Left renal pelvis (tissue), 4 donors: ENCODE data around the gene ITGA1. TPM values are rescaled to one million over a fixed set of nuclear protein-coding genes. Genes with fewer than 3 reads are reported as not detected.
"Not testable (repeated sequence)": the region's sequence is repeated elsewhere in the genome, so short reads cannot be mapped to it uniquely, and the experiment has no call there.

Experiments
- DNase-seq, 4 donors: peaks; one replicate each; pipeline ENCODE4 v3.0.0-alpha.2; 2013; ENCODE audit warnings: low read depth in 4 of 4, low spot score in 3 of 4
- polyA plus RNA-seq, 4 donors: library from polyadenylated mRNA; unstranded; fragments of 120-200 nt; gene quantifications; one replicate each; pipeline ENCODE4 v1.2.1, GENCODE V29; 2013; ENCODE audit not compliant: insufficient read length in 4 of 4

Gene ITGA1
- polyA plus RNA-seq, 4 donors: 49.2 to 65.2 (median 58.1) TPM

DNA sequence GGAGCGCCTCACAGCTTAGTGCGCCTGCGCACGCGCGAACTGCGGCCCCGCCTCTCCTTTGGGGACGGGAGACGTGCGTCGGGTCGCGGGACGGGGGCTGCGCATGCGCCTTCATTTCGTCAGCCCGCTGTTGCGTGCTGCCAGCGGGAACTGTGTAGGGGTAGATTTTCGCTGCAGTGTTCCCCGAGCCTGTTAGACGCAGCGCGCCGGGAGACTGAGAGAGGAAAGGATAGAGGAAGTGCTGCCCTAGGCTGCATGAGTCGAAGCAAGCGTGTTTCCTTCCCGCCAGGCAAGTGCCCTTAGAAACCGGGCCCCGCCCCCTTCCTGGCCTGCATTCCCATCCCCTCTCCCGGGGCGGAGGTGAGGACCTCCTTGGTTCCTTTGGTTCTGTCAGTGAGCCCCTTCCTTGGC is 12.3 kb downstream of the ITGA1 start:
- peak; percentile 87 to 92 (median 88) for DNase-seq

DNA sequence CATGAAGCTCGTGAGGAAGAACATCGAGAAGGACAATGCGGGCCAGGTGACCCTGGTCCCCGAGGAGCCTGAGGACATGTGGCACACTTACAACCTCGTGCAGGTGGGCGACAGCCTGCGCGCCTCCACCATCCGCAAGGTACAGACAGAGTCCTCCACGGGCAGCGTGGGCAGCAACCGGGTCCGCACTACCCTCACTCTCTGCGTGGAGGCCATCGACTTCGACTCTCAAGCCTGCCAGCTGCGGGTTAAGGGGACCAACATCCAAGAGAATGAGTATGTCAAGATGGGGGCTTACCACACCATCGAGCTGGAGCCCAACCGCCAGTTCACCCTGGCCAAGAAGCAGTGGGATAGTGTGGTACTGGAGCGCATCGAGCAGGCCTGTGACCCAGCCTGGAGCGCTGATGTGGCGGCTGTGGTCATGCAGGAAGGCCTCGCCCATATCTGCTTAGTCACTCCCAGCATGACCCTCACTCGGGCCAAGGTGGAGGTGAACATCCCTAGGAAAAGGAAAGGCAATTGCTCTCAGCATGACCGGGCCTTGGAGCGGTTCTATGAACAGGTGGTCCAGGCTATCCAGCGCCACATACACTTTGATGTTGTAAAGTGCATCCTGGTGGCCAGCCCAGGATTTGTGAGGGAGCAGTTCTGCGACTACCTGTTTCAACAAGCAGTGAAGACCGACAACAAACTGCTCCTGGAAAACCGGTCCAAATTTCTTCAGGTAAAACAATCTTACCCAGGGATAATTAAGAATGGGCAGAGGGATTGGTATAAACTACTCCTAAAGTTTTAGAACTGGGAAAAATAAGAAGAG is 12.9 kb downstream of the ITGA1 start:
- DNase-seq: no peak

DNA sequence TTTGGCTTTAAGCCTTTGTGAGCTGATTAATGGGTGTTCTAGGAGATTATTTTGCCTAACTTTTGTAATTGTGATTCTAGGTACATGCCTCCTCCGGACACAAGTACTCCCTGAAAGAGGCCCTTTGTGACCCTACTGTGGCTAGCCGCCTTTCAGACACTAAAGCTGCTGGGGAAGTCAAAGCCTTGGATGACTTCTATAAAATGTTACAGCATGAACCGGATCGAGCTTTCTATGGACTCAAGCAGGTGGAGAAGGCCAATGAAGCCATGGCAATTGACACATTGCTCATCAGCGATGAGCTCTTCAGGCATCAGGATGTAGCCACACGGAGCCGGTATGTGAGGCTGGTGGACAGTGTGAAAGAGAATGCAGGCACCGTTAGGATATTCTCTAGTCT is 13.6 kb downstream of the ITGA1 start:
- DNase-seq: no peak

DNA sequence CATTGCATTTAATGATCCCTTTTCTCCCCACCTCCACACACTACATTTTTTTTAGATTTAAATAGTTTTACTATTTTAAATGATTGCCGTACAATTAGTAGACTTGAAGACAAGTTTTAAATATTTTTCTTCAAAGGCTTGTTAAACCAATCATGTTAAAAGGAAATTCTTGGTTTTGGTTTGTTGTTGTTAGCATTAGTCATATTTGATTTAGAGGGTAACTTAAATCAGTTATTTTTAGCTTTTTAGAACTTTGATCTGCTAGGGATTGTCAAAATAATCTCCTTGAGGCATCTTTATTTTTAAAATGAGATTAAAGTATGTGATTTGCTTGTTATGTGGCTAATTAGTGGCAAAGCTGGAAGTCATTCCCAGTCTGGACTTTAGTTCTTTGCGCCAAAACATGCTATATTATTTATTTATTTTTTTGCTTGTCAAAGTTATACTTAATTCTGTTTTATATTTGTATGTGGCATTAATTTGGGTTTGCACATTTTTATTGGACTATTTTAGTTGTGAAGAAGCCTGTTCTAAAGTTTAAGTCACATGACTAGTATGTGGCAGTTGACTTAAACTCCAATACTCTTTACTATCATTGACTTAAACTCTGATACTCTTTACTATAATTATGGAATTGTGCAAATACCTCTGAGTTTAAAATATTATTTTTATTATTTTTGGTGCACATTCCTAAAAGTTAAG is 14.7 kb downstream of the ITGA1 start:
- no peak for DNase-seq

- no peak for DNase-seq
Observed at GRCh38 chr5:52802974-52803336, 15.2 kb downstream of the ITGA1 start.

DNA sequence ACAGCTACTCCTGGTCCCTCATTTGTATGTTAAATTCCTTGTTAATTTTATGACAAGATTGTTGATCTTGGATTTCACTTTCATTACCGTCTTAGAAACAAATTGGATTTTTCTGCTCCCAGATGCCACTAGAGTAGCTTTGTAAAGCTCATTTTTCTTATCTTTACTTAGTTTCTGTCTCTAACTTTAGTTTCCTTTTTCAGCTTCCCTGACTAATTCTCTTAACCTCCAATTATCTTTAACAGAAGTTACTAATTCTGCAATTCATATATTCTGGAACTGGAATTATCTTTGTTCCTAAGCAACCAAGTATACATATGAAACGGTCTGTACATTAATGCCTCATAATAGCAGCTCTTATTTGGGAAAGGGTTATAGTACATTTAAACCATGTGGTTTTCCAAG is 16.7 kb downstream of the ITGA1 start:
- no peak for DNase-seq

DNA sequence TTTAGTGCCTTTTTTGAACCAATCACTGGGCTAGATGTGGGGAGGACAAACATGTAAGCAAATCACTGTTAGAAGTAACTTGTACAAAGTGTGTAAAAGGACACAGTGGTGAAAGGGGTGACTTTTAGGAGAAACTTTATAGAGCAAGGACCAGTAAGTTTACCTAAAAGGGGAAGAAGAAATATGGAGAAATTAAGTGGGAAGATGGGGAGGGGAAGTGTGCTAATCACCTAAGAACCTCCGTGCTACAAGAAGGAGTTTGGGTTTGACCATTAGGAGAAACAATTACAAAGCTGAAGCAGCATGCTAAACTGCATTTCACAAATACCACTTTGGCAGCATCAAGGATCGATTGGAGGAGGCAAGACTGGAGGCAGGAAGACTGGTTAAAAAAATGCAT is 17.3 kb downstream of the ITGA1 start:
- no peak for DNase-seq

GRCh38 chr5:52805615-52806014 is 17.9 kb downstream of the ITGA1 start:
- DNase-seq: no peak

DNA sequence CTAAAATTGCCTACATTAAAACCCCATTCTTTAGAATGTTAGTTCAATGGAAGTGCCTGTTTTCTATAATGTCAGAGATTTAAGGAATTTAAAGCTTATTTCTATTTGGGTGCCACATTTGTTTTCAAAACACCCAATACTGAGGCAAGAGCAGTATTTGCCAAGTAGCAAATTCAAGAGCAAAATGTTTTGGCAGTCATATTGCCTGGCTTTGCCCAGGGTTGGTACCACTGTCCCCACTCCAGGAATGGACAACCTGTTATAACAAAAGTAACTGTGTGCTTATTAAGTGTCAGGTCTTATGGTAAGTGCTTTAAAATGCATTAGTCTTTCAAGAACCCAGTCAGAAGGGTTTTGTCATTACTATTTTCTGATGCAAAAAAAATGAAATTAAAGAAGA is 19.3 kb downstream of the ITGA1 start:
- DNase-seq: no peak

GRCh38 chr5:52807723-52808122 is 20.0 kb downstream of the ITGA1 start:
- DNase-seq: no peak

DNA sequence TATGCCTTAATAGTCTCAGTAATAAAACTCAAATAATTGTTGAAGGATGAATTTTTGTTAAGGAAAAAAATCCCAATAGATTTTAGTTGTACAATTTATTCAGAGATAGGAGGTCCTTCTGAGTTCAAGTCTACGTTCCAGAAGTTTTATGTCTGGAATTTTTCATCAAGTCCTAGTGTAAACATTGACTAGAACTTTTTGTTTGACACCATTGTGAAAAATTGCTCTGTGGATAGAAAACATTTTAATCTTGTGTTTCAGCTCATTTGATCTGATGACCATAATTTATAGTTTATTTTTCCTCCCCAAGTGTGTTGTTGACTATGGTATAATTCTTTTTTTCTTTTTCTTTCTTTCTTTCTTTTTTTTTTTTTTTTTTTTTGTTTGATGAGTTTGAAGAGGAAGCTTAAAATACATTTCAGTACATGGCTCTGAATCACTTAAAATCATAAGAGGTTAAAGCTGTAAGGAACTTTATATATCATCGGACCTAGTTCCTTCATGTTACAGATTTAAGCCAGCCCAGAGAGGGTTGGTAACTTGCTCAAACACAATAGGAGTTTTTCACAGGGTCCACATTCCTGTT is 20.7 kb downstream of the ITGA1 start:
- DNase-seq: peak in 1 of 4 donors; percentile 45

DNA sequence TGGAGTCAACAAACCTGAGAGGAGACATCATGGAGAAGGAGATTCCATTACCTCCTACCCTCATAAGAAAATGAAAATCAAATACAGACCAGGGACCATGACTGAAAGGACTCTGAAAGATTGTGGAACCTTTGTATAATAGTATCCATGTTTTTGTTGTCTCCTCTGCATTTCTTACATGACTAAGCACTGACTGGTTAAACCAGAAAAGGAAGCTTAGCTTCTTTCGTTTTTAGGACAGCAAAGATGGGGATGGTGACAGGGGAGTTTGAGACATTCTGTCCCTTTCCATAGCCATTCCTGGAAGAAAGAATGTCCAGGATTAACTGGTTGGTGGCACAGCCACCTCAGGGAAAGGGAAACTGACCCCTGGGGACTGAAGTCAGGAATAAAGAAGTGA is 22.2 kb downstream of the ITGA1 start:
- DNase-seq: no peak

DNA sequence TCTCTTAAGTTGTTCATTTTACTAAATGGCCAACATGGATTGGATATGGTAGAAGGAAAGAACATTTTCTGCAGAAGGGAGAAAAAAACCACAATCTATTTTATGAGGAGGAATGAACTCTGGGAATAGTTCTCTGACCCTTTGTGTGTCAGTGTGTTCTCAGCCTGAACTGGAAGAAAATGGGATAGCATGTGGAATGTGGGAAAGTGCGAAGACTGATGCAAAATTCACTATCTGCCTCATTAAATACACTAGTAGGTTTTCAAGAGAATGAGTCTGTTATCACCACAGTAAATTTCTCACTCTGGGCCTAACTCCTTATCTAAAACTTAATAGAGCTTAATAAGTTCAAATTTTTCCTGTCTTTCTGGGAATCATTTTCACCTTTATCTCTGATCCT is 22.7 kb downstream of the ITGA1 start:
- DNase-seq: no peak

DNA sequence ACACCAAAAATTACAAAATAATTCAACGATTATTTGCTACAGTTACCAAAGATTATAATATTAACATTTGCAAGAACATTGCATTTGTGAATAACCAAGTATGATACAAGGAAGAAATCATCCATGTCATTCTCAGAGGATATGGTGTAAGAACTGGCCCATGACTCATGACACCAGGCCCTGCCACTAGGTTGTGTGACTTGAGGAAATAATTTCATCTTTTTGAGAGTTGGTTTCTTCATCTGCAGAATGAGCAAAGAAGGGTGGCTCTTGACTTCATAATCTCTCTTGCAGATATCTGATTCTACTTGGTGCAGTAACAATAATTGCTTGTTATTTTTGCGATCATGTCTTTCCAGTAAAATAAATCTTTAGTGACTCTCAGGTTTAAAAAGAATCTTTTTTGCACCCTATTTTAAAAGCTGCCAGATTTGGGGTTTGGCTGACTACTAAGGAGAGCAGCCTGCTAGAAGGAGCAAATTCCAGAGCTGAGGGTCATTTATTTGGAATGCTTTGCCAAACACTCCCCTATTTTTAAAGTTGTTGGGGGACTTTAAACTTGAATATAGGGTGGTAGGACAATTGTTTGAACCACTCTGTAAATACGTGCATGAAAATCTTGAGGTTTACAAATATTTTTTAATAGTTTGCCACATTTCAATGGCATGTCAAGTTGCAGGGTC is 23.5 kb downstream of the ITGA1 start:
- no peak for DNase-seq

- no peak for DNase-seq
Observed at GRCh38 chr5:52814352-52815148, 26.8 kb downstream of the ITGA1 start.

GRCh38 chr5:52817818-52818217 is 30.1 kb downstream of the ITGA1 start:
- DNase-seq: no peak

GRCh38 chr5:52818360-52818759 is 30.6 kb downstream of the ITGA1 start:
- DNase-seq: no peak

- DNase-seq: not testable (repeated sequence)
Observed at GRCh38 chr5:52818807-52819206, 31.1 kb downstream of the ITGA1 start.

DNA sequence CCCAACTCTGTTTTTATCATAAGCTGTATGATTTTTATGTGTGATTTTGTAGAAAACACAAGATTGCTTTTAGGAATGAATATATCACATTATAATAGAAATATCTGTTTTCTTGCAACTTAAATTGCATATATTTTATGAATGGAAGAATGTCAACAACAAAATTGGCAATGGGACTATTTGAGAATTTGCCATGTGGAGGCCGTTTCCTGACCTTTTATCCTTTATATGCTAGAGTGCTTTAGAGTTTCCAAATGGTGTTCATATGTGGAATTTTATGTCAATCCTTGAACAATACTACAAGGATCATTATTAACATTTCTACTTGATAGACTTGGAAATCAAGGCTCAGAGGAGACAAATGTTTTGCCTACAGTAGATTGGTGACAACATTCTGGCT is 34.2 kb downstream of the ITGA1 start:
- DNase-seq: no peak

GRCh38 chr5:52822437-52822836 is 34.7 kb downstream of the ITGA1 start:
- DNase-seq: no peak
